Measurements from ENCODE around the gene KASH5.
"Not testable (repeated sequence)": the region's sequence is repeated elsewhere in the genome, so short reads cannot be mapped to it uniquely, and the experiment has no call there.

Gene KASH5

DNA sequence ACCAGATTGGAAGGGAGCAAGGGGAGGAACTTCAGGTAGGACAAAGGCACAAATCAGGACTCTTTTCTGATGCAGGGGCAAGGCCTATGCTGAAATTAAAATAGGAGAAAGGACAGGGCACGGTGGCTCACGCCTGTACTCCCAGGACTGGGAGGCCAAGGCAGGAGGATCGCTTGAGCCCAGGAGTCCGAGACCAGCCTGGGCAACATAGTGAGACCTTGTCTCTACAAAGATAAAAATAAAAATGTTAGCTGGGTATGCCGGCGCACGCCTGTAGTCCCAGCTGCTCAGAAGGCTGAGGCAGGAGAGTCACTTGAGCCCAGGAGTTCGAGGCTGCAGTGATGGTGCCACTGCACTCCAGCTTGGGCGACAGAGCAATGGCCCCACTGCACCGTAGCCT lies 47.6 kb downstream of the KASH5 start:
- no peak for DNase-seq (ENCODE audit: extremely low read depth in 1 of 2, low read depth in 1 of 2)

DNA sequence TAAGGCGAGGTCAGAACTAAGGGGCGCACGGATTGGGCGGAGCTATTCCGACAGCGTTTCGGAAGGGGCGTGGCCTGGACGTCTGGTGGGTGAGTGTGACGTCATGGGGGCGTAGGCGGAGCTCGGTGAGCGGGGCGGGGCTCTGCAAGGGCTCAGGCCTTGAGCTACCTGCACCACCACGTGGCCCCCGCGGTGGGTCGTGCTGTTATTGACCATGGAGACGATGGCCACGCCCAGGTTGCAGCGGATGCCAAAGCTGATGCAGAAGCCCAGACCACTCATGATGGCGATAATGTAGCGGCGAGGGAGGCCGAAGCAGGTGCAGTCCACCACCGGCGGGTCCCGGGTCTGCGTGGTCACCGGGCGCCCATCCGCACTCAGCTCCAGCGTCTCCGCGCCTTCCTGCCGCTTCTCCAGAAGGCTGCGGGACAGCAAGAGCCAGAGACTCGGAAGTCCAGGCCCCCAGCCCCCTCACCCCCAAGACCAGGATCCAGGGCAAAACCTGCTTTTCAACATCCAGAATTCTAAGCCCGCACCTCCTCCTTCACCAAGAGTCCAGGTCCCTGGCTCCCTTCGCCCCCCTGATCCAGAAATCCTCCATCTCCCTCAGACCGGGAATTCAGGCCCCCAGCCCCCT lies 48.5 kb downstream of the KASH5 start:
- DNase-seq (ENCODE audit: extremely low read depth in 1 of 2, low read depth in 1 of 2): peak; percentile 38 to 71

DNA sequence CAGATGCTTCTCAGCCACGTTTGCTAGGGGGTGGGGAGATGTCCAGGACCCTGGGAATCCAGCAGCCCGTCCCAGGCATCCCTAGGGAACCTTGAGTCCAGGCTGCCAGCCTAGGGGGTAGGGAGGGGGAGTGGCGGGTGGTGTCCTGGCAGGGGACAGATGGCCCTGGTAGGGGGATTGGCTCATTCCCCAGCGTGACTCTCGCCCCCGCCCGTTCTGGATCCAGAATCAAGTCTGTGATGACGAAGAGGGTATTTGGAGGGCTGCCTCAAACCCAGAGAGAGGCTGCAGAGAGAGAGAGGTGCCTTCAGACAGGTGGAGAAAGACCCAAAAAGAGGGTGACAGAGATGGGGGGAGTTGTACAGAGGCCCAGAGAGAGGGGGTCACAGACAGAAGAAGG lies 49.2 kb downstream of the KASH5 start:
- no peak for DNase-seq (ENCODE audit: extremely low read depth in 1 of 2, low read depth in 1 of 2)

DNA sequence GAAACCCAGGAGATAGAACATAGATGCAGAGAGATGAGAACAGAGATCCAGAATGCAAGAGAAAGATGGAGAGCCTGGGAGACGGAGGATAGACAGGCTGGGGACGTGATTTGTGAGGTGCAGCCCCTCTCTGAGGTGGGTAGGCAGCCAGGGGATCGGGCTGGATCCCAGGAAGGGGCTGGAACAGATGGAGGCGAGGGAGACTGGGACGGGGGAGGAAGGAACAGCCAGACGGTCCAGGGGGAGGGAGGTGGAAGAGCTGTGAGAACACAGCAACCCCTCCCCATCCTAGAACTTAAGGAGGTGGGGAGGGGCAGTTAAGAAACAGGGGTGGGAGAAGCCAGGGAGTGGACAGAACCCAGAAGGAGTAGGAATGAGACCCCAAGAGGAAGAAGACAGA lies 50.2 kb downstream of the KASH5 start:
- no peak for DNase-seq (ENCODE audit: extremely low read depth in 1 of 2, low read depth in 1 of 2)

DNA sequence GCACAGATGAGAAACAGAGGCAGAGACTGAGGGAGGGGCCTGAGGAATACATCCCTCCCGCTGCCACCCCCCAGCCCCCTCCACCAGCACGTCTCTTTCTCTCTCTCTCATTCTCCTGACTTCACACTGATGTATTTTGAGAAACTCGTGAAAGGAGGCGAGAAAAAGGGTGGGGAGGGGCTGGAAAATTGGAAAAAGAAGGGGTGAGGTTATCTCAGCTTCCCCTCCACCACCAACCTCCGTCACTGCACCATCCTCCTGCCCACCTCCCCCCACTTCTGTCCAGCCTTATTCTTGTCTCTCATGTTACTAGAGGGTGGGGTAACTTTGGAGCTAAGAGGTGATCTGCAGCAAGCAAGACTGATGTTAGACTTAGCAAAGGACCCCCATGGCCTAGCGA lies 51.8 kb downstream of the KASH5 start:
- no peak for DNase-seq (ENCODE audit: extremely low read depth in 1 of 2, low read depth in 1 of 2)

DNA sequence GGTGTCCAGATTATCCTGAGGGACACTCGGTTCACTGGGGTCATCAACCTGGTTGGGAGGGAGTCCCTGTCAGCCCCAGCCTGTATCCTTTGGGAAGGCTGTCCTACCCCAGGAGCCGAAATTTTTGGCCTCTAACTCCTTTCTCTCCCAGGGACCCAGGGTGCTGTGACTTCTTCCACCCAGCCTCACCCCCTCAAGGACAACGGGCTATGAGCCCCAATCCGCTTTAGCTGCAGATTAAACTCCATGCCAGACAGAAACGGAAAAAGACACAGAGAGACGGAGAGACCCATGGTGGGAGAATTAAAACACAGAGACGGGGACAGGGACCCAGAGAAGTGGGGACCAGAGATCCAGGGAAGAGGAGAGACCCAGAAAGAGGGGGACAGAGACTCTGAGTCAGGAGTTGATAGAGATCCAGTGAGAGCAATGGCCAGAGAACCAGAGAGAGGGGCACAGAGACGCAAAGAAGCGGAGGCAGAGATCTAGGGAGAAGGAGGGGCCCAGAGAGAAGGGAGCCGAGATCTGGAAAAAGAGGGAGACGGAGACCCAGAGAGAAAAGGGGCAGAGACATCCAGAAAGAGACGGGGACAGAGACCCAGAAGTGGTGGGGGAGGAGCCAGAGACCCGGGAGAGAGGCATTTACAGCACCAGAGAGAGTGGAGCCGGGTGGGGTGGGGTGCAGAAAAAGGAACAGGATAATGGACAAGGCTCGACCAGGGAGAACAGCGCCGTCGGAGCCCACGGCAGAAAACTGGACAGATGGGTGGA lies 52.6 kb downstream of the KASH5 start:
- no peak for DNase-seq (ENCODE audit: extremely low read depth in 1 of 2, low read depth in 1 of 2)

DNA sequence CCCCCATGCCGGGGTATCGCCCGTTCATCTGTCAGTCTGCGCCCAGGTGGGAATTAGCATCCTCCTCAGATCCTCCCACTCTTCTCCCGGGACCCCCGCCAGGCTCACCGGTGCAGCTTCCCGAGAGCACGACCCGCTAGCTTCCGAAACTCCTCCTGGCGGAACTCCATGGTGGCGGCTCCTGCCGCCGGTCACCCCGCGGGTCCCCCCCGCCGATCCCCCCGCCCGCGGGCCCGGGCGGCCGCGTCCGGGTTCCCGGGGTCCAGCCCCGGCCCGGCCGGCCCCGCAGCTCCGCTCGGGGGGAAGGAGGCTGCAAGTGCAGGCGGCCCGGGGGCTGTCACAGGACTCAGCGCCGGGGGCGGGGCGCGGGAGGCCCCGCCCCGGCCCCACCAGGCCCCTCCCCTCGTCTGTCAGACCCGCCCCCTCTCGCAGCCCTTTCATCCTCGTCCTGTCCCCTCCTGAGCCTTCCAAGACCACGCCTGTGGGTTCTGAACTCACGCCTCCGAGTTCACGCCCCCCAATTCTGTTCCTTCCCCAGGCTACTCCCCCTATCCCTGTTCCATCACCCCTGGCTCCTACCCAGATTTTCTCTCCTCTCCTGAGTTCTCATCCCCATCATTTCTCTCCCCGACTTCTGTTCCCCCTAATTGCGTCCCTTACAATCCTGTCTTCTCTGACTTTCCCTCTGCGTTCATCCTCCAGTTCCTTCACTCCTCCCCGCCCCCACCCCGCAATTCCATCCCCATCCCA lies 53.3 kb downstream of the KASH5 start, which contains the start of gene SLC17A7:
SLC17A7 (minus strand) TSS at position 318 of the 750 bp plus-strand sequence; CDS start at position 170, 148 bp downstream.
- no peak for DNase-seq (ENCODE audit: extremely low read depth in 1 of 2, low read depth in 1 of 2)

DNA sequence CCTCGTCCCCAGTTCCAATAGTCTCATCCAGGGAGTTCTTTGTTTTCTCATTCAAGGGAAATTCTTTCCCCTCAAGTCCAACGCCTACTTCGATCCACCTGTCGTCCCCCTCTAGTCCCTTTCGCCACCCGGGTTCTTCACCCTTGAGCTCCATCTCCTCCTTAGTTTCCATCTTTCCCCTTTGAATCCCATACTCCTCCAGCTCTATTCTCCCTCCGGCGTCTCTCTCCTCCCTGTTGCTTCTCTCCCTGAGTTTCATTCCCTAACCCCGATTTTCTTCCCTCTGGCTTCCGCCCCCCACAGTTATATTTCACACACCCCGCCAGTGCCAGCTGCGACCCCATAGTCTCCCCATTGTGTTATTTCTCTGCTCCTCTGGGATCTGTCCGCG lies 53.9 kb downstream of the KASH5 start:
- no peak for DNase-seq (ENCODE audit: extremely low read depth in 1 of 2, low read depth in 1 of 2)

DNA sequence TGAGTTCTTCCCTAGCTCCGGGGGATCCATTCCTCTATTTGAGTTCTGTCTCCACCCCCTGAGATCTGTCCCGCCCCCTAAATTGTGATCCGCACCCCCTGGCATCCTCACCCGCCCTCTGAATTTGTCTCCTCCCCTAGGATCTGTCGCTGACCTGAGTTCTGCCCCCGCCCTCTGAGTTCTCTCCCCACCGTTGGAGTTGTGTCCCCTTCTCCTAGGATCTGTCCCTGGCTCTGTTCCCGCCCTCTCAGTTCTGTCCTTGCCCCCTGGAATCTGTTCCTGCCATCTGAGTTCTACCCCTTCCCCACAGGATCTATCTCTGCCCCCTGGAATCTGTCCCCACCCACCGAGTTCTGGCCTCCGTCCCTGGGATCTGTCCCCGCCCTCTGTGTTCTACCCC lies 54.3 kb downstream of the KASH5 start:
- DNase-seq (ENCODE audit: extremely low read depth in 1 of 2, low read depth in 1 of 2): no peak

DNA sequence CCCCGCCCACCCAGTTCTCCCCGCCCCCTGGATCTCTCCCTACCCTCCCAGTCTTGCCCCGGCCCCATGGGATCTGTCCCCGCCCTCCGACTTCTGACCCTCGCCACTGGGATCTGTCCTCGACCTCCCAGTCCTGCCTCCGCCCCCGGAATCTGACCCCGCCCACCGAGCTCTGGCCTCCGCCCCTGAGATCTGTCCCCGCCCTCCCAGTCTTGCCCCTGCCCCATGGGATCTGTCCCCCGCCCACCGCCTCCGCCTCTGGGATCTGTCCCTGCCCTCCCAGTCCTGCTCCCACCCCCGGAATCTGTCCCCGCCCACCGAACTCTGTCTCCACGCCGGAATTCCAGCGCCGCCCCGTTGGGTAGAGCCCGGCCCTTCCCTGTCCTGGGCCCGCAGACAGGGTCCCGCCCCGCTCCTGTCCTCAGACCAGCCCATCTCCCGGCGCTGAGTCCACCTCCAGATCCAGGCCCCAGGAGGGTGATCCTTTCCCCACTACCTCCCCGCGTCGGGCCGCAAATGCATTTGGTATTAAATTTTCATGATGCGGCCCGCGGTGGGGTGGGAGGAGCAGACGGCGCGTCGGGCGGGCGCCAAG lies 54.8 kb downstream of the KASH5 start:
- DNase-seq (ENCODE audit: extremely low read depth in 1 of 2, low read depth in 1 of 2): peak in 1 of 2 donors; percentile 67

DNA sequence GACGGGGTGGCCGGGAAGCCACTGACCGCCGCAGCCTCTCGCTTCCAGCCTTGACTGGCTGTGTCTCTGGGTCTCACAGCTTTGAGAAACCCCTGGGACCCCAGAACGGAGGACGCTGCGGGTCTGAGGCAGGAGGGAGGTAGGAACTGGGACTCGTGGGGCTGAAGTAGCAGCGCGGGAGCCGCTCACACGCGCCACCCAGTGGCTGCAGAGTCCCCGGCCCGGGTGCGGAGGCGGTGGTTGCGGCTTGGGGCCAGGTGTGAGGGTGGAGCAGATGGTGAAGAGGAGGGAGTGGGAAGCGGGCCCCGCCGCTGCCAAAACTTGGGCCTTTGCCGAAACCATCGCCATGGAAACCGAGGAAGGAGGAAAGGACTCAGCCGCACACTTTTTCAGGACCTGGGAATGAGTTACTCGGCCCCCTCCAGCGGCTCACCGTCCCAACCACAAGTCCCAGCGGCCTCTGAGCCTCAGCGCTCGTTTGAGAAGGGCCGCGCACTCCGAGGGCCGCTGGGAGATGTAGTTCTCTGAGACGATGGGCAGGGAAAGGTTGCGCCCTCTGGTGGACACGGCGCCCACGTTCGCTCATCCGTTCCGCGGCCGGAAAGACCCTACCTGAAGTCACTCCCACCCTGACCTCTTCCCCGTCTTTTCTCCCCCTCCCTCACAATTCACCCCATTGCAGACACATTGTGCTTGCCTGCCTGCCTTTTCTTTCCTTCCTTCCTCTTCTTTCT lies 55.5 kb downstream of the KASH5 start:
- DNase-seq (ENCODE audit: extremely low read depth in 1 of 2, low read depth in 1 of 2): peak; percentile 82 to 88

DNA sequence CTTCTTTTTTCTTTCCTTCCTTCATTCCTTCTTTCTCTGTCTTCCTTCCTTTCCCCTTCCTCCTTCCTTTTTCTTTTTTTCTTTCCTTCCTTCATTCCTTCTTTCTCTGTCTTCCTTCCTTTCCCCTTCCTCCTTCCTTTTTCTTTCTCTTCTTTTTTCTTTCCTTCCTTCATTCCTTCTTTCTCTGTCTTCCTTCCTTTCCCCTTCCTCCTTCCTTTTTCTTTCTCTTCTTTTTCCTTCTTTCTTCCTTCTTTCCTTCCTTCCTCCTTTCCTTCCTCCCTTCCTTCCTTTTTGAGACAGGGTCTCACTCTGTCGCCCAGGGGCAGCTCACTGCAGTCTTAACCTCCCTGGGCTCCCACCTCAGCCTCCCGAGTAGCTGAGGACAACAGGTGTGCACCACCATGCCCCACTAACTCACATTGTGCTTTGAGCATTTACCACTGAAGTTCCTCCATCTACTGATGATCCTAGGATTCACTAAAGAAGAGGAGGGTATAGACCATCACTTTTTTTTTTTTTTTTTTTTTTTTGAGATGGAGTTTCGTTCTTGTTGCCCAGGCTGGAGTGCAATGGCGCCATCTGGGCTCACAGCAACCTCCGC lies 56.2 kb downstream of the KASH5 start:
- DNase-seq (ENCODE audit: extremely low read depth in 1 of 2, low read depth in 1 of 2): not testable (repeated sequence)

DNA sequence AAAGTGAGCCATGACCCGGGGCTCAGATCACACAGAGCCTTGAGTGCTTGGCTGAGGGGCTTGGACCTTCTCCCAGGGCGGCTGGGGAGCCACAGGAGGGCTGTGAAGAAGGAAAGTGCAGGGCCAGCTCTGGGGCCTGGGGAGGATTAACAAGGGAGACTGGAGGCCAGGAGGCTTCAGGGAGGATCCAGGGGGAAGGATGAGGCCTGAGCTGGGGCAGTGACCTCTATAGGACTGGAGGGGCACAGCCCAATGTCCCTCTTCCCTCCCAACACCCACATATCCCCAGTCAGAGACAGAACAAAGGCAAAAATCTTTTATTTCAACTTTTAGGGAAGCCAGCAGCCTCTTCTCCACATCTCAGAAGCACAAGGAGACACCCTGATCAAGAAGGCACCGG lies 57.9 kb downstream of the KASH5 start:
- no peak for DNase-seq (ENCODE audit: extremely low read depth in 1 of 2, low read depth in 1 of 2)

DNA sequence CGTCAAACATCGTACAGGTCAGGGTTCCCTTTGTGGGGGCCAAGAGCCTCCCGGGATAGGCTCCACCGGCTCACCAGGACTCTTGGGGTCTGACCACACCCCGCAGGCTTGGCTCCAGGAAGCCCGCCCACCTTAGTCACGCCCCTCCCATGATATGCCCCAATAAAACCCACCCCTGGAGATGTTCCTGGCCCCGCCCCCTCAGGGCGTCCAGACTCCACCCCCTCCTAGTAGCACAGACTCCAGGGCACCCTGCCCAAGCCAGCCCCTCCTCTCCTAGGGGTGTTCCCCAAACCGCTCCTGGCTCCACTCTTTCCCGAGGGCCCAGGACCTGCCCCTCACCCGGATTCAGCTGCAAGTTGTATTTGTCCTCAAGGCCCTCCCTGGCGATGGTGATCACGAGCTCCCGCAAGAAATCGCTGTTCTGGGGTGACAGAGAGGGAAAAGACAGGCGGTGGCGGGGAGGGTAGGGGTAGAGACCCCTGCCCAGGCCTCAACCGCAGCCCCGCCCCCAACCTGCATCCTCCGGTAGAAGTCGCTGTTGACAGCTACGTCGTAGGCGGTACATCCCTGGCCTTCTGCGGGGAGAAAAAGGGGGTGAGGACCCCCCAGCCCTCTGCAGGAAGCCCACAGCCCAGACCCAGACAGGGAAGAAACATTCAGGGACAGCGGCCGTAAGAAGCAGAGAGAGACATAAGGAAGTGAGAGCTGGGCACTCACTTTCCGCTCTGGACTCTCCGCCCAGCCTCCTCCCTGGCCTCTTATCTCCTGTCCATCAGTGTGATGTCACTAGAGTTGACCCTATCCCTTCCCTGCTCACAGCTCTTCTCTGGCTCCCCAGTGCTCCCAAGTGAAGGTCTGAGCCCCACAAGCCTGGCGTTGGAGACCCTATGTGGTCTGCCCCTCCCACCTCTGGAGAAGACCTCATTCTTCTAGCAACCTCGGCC lies 59.7 kb downstream of the KASH5 start:
- no peak for DNase-seq (ENCODE audit: extremely low read depth in 1 of 2, low read depth in 1 of 2)

DNA sequence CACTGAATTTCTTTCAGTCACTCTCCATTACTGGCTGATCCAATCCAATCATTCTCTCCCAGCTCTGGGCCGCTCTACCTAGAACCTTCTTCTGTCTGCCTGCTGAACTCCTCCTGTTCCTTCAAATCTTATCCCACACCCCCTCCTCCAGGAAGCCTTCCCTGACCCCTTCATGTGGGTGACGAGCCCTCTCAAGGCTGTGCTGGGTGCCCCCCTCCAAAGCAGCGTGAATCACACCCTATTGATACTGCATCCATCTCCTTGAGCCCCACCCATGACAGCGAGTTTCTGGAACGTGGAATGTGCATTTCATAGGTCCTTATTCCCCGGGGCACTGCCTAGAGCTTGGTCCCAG lies 60.4 kb downstream of the KASH5 start:
- DNase-seq (ENCODE audit: extremely low read depth in 1 of 2, low read depth in 1 of 2): no peak

DNA sequence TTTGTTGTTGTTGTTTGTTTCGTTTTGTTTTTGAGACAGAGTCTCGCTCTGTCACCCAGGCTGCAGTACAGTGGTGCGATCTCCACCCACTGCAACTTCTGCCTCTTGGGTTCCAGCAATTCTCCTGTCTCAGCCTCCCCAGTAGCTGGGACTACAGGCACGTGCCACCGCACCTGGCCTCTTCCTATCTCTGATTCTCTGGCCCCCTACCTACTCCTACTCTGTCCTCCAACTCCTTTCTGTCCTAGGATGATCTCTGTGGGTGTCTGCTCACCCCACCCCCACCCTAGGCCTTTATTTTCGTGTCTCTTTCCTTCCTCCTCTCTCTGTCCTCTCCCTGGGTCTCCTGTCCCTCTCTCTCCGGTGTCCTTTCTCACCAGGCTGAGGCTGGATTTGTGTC lies 62.4 kb downstream of the KASH5 start:
- no peak for DNase-seq (ENCODE audit: extremely low read depth in 1 of 2, low read depth in 1 of 2)

DNA sequence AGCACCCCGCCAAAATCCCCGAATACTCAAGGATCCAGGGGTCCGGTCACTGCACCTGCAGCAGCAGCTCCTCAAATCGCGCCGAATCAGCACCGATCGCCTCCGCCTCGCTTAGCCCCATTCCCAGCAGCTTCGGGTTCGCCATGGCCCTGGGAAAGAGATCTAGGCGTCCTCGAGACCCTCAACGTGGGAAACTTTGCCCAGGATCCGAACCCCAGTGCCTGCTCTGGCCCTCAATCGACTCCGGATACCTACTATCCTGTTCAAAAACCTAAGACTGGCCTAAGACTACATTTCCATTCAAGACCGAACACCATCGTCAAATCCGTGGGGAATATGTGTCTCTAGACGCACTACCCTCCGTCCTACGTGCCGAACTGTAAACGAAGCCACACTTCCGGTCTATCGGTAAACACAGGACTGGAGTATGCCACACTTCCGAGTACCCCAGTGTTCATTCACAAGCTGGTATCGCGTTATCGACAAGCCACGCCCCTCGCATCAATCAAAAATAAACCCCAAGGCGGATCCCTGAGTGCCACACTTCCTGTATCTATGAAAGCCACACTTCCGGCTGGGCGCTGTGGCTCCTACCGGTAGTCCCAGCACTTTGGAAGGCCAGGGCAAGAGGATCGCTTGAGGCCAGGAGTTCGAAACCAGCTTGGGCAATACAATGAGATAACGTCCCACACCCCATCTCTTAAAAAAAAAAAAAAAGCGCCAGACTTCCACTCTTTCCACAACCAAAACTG lies 63.6 kb downstream of the KASH5 start, which contains the start of gene PIH1D1:
PIH1D1 (minus strand) TSS at position 385 of the 752 bp plus-strand sequence; CDS start at position 145, 240 bp downstream.
- DNase-seq (ENCODE audit: extremely low read depth in 1 of 2, low read depth in 1 of 2): peak; percentile 86 to 95

DNA sequence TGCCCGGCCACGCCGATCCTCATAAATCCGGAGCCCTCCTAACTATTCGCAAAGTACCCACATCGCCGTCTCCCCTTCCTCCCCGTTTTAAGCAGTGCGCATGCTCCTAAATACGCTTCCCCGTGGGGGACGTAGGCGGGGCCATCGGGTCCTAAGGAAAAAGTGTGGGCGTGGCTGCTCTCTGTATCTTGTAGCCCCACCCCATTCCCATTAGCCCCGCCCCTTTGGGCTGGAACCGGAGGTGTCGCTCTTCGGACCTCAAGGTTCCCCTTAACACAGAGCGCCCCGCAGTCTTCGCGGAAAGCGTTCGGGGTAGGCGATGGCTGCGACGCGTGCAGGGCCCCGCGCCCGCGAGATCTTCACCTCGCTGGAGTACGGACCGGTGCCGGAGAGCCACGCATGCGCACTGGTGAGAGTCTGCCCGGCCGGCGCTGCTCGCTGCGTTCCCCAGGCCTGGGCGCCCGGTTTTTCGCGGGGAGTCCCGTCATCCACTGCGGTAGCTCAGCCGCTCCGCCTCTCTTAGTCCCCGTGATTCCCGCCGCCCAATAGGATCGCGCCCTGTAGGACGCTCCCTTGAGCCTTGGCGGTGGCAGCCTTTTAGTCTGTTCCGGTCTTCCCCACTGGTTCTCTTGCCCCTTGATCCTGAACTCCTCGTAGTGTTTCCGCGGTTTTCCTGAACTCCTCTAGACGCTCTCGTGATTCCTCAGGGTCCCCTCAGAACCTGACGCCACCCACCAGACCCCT lies 65.1 kb downstream of the KASH5 start, which contains the start of gene ALDH16A1:
ALDH16A1 (plus strand) TSS at position 213 of the 744 bp plus-strand sequence; CDS start at position 320, 107 bp downstream.
- peak; percentile 94 to 96 for DNase-seq (ENCODE audit: extremely low read depth in 1 of 2, low read depth in 1 of 2)
